HG02623 (cell line): Measurements from ENCODE around the gene MSH3.

Experiments used
- ATAC-seq: cut with Tn5 transposase; IDR thresholded peaks from one replicate; pipeline ENCODE4 v1.9.1; 2021; ENCODE audit warnings: moderate library complexity; ENCODE audit not compliant: unreplicated experiment

MSH3 gene

DNA sequence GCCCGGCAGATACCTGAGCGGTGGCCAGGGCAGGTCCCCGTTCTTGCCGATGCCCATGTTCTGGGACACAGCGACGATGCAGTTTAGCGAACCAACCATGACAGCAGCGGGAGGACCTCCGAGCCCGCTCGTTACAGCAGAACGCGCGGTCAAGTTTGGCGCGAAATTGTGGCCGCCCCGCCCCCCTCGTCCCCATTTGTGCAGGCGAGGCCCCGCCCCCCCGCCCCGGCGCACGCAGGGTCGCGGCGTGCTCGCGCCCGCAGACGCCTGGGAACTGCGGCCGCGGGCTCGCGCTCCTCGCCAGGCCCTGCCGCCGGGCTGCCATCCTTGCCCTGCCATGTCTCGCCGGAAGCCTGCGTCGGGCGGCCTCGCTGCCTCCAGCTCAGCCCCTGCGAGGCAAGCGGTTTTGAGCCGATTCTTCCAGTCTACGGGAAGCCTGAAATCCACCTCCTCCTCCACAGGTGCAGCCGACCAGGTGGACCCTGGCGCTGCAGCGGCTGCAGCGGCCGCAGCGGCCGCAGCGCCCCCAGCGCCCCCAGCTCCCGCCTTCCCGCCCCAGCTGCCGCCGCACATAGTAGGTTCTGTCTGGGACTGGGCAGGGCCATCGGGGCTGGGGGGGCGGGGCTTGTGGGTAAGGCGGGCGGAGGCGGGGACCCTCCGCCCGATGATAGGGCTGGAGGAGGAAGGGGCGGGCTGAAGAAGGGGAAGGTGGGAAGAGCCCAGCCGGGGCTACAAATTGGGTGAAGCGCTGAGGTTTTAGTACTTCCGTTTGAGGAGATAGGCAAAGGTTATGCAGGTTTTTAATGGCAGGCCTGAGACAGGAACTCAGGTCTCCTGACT lies at the start of gene MSH3, which contains the start of gene DHFR:
MSH3 (plus strand) TSS at position 262 of the 840 bp plus-strand sequence; CDS start at position 338, 76 bp downstream.
DHFR (minus strand) TSS at position 593 of the 840 bp plus-strand sequence; CDS start at position 99, 494 bp downstream.
- ATAC-seq = peak; percentile 42

DNA sequence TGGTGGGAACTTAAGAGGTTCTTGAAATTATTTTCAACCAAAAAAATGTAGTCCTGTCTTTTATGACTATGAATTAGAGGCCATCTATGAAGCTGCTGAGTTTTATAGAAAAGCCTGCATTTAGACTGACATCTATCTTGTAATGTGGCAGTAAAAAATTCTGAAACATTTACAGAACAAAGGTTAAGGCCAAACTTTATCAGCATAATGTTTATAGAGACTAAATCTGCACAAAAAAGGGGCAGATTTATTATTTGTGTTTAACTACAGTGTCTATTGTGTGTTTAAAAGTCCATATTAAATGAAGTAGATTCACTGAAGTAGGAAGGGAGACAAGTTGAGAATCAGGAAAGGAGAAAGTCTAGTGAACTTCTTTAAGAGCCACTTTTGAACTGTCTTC lies 47.1 kb upstream of the MSH3 start:
- no peak for ATAC-seq

DNA sequence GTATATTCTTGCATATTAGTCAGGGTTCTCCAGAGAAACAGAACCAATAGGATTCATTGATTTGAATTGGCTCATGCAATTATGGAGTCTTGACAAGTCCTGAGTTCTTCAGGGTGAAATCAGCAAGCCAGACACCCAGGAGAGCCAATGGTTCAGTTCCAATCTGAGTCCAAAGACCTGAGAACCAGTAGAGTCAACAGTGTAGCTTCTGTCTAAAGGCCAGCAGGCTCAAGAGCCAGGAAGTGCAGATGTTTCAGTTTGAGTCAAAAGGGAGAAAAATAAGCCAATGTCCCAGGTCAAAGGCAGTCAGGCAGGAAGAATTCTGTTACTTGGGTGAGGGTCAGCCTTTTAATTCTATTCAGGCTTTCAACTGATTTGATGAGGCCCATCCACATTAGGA lies 46.6 kb upstream of the MSH3 start:
- ATAC-seq = peak; percentile 50

DNA sequence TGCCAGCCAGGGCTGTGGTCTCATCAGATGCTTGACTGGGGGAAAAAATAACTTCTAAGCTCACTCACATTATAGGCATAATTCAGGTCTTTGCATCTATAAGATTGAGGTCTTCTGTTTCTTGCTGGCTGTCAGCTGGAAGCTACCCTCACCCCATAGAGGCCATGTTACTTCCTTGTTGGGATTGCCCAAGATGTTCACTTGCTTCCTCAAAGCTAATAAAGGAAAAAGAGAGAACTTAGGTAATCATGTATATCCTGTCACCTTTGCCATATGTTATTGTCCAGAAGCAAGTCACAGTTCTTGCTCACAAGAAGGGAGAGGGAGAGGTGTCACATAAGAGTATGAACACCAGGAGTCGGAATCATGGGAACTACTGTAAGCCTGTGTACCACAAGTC lies 45.7 kb upstream of the MSH3 start:
- ATAC-seq = no peak

DNA sequence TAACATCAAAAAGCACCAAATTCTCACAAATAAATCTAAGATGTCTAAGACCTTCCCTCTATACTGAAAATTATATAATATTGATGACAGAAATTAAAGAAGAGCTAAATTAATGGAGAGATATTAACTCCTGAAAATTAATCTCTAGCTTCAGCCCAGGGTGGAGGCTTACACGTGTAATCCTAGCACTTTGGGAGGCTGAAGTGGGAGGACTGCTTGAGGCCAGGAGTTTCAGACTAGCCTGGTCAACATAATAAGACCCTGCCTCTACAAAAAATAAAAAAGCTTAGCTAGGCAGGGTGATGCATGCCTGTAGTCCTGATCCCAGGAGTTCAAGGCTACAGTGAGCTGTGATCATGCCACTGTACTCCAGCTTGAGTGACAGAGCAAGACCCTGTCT lies 44.8 kb upstream of the MSH3 start:
- no peak for ATAC-seq

DNA sequence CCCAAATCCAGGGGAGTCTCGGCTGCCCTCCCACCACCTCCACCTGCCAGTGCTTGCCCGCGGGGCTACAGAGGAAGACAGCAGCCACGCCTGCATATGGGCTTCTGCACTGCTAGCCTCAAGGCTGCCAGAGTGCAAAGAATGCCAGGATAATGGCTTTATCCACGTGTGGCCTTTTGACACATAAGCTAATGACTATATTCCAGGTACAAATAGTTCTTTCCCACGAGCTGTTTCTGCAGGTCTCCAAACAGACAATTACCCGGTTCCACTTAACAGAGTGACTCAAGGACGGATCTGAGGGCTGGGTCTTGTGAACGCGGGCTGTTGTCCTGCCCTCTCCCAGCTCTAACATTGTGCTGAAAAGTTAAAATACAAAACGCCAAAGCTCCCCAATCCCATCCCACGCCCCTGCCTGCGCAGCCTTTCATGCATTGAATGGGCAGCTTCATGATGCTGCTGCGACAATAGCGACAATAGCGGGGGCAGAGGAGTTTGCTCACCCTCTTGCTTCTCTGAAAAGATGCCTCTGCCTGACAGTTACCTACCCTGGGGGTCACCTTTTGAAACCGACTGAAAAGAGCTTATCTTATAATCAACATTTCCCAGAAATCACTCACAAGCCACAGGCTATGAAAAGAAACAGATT lies 39.1 kb upstream of the MSH3 start:
- no peak for ATAC-seq

DNA sequence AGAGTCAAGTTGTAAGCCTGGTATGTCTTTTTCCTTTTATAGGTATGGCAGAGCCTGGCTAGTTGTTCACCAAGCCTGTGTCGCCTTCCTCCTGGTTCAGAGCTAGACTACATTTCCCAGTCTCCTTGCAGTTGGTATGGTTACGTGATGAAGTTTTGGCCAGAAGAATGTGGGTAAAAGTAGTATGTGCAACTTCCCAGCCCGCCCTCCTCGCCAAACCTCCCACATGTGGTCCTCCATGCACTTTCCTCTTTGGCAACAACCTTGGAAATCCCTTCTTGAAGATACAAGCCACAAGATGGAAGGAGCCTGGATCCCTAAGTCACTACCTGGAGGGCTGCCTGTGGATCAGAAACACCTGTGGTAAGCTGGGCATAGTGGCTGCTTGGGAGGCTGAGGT lies 36.0 kb upstream of the MSH3 start:
- ATAC-seq = no peak

DNA sequence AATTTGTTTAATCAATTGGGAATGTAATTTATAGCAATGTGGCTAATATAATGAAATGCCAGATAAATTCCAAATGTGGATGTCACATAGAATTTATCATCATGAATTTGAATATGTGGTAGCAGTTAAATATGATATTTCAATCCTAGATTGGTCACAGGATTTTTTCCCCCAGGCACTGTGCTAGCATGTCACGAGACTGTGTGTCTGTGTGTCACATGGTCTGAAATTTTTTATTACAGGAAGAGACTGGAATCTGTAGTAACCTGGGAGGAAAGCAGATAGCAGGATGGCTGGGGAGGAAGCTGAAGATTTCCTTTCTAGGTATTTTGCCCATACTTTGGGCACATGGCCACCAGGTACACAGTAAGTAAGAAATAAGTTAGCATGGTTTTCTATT lies 35.4 kb upstream of the MSH3 start:
- no peak for ATAC-seq

DNA sequence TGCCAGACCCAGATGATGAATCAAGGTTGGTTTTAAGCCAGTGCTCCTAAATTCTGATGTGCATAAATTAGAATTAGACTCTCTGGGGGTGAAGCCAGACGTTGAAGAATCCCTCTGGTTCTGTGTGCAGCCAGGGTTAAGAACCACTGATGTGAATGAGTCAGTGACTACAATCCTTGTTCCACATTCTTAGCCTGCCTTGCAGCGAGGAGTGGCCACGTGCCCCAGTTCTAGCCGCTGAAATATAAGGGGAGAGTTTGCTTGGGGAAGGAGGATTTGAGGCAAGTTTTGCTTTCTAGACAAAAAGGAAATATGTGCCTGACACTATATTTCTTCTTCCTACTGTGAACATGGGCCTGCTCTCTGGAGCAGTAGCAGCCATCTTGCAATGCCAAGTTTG lies 34.2 kb upstream of the MSH3 start:
- ATAC-seq = no peak

DNA sequence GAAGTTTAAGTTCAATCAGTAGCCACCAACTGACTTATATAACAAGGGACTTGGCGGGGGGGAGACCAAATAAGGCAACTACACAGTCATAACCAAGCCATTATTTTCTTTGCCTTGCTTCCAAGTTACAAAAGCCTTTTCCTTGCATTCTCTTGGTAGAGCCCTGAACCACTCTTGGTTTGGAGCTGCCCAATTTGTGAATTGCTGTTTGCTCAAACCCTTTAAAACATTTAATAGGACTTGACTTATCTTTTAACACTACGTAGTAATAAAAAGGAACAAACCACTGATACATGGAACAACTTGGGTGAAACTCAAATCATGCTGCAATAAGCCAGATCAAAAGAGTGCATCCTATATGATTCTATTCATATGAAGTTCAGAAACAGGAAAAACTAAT lies 31.7 kb upstream of the MSH3 start:
- no peak for ATAC-seq

DNA sequence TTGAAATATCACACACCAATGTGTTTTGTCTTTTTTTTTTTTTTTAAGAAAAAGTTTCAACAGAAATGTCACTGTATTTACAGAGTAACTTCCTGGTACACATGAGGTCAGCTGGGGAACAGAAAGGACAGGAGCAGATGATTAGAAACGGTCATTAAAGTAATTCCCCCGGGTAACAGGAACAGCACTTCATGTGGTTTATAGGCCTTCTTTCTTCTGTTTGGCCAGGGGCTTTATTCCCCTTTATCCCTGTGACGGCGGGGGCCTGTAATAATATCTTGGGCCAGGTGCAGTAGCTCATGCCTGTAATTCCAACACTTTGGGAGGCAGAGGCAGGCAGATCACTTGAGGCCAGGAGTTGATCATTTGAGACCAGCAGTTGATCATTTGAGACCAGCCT lies 30.5 kb upstream of the MSH3 start:
- no peak for ATAC-seq

DNA sequence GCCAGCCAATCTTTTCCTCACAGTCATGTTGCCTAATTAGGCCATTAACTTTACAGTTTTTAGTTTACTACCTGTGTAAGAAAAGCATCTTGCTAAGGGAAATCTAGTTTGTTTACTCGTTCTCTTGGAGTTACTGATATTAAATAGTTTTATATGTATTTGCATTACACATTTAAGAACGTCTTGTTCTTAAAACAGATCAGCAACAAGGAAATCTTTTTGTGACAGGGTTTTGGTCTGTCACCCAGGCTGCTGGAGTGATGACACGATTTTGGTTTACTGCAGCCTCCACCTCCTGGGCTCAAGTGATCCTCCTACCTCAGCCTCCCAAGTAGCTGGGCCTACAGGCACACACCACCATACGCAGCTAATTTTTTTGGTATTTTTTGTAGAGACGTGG lies 29.2 kb upstream of the MSH3 start:
- ATAC-seq = no peak

DNA sequence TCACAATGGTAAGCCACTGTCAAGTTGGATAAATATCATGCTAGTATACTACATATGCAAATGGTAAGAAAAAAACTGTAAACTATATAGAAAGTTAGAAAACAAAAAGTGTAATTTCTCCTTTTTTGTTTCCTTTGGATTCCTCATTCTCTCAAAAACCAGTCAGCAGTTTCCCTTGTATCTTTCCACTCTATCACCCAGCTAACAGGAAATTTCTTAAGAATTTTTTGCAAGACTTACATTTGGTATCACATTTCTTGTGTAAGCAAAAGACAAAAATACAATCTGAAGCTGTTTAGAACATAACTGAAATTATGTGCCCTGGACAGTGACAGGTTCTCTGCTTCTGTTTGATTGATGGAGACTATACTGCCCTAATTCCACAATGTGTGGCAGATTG lies 25.2 kb upstream of the MSH3 start:
- no peak for ATAC-seq

DNA sequence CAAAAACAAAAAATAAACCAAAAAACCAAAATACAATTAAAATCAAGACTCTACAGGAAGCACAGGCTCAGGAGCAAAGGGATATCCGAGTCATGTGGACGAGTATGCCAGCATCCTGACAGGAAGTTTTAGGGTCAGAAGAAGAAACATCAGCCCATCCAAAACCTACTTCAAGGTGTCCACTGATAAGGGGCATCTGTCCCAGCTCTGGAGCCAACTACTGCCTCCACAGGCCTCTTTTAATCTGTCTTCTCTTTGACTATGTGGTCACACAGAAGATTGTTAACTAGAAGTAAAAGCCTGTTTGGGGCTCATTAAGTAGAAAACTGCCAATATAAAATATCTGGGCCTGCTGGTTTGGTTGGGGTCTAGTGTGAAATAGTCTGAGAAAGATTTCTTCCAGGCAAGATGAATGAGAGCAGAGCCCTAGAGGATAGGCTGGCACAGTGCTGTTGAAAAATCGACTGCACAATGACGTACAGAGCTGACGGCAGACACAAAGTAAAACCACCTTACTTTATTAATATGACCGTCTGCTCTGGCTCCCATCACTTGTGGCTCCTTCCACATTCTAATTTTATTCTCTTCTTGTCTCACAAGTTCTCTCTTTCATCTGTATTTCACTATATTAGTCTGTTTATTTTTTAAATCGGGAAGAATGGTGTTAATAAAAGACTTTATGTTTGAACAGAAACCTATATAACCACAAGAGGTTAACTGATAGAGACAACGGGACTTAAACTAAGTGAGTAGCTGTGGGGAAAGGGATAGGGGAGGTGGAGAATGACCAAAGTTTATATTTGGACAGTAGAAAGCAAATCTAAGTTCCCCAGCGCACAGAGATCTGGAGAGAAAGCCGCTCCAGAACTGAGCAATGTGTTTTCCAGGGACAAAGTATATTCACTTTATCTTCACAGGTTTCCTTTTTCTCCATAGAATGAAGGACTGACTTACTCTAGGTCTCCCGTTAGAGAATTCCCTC lies 22.9 kb upstream of the MSH3 start:
- no peak for ATAC-seq

DNA sequence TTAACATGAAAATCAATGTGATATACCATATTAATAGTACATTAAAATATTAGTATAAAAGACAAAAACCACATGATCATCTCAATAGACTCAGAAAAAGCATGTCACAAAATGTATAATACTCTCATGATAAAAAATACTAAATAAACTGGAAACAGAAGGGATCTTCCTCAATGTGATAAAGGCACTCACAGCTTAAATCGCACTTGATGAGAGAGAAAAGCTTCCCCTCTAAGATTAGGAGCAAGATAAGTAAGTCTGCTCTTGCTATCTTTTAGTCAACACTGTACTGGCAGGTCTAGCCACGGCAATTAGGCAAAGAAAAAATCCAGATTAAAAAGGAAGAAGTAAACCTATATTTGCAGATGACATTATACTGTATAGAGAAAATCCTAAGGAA lies 21.8 kb upstream of the MSH3 start:
- no peak for ATAC-seq

DNA sequence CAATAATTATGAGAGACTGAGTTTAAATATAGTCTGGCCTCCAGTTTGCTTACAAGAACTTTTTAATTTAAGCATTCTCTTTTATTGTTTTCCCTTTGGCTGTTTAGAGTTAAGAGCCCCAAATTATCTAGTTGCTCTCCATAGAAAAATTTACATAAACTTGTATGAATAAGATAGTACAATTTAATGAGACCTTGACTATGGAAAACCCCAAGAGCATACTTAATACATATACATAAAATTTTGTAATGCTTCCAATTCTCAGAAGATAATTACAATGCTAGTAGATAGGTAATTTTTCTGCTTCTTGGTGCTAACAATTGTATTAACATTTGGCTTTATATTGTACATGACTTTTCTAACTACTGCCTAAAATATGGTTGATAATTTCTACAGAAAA lies 20.3 kb upstream of the MSH3 start:
- ATAC-seq = no peak

DNA sequence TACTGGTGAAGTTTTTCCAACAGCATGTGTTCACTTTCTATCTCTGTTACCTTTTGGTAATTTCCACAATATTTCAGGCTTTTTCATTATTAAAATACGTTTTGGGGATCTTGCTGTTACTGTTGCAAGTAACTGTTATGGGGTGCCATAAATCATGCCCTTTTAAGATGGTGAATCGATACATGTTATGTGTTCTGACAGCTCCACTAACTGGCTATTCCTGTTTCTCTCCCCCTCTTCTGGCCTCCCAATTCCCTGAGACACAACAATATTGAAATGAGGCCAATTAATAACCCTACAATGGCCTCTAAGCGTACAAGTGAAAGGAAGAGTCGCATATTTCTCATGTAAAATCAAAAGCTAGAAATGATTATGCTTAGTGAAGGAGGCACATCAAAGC lies 13.1 kb upstream of the MSH3 start:
- no peak for ATAC-seq

DNA sequence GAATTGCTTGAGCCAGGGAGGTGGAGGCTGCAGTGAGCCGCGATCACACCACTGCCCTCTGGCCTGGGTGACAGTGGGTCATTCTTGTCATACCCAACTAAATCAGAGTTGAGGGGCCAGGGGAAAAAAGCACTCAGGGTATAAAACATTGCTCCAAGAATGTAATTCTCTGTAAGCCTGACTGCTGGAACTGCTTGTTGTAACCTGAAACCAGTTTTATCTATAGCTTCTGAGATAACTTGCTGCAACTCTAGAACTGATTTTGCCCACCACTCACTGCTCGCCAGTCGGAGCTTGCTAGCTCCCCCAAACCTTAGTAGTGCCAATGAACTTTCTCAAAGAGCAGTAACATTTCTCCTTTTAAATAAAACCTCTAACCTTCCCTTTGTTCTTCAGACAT lies 9.6 kb upstream of the MSH3 start:
- ATAC-seq = no peak

DNA sequence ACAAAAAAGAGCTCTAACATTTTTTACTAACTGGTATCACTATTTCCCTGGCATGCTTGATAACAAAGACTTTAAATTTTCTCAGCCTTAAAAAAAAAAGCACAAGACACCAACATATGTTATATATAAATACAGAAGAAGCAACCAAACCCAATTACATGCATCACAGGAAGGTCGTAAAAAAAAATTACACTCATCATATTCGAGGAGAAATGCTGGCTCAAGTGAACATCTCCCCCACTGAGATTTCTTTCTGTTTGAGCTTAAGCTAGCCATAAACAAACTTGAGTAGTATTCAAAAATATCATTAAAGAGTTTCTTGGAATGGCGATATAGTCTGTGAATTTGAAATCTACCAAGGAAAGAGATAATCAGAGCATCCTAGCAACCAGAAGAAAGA lies 7.5 kb upstream of the MSH3 start:
- ATAC-seq = no peak

DNA sequence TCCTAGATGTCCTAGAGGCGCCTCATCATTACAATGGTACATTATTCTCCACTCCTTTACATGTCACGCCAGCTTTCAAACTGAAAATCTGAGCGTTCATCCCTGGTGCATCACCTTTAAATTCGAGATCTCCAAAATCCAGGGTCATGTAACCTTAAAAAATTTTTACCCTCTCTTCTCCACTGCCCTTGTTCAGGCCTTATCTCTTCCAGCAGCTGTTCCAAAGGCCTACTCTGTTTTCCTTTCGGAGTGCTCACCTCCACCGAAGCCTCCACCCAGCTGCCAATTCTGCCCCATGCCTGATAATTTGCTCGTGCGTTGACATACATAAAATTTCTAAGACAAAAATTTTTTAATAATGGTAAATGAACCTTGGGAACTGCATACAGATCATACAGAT lies 950 bp upstream of the MSH3 start:
- ATAC-seq = no peak

DNA sequence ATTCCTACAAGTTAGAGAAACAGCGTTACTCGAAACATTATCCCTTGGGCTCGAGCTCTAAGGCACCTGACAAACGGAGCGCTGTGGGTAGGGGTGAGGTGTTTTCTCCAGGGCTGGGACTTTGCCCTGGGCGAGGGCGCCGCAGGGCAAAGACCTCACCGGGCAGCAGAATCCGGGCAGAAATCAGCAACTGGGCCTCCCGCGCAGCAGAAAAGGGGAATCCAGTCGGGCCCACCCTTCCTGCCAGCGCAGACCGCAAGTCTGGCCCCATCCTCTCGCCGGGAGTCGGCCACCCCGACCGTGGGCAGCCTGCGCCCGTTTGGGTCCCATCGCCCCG lies 430 bp upstream of the MSH3 start:
- no peak for ATAC-seq
